Endodermal cell (in vitro differentiated cells): ENCODE data around the gene DNAH6. TPM values are rescaled to one million over a fixed set of nuclear protein-coding genes. Genes with fewer than 3 reads are reported as not detected.

Source experiments
- DNase-seq: peaks from one replicate; pipeline ENCODE4 v3.0.0-alpha.2; 2017
- H3K27ac ChIP-seq: 2 replicates; pipeline ENCODE4 v1.5.1; 2013; ENCODE audit warnings: mild to moderate bottlenecking, low read depth, low read length, moderate library complexity
- H3K27me3 ChIP-seq: 2 replicates; pipeline ENCODE4 v1.6.1; 2013; ENCODE audit warnings: mild to moderate bottlenecking, low read length, moderate library complexity; ENCODE audit not compliant: insufficient read depth, control insufficient read depth, poor library complexity, severe bottlenecking
- H3K36me3 ChIP-seq: 2 replicates; pipeline ENCODE4 v1.7.0; 2013; ENCODE audit warnings: mild to moderate bottlenecking, low read length, moderate library complexity; ENCODE audit not compliant: control insufficient read depth, insufficient read depth
- H3K4me1 ChIP-seq: one replicate; pipeline ENCODE4 v1.7.0; 2013; ENCODE audit warnings: low read length; ENCODE audit not compliant: control insufficient read depth, insufficient read depth
- H3K4me3 ChIP-seq: 2 replicates; pipeline ENCODE4 v1.5.1; 2013; ENCODE audit warnings: mild to moderate bottlenecking, low read length, moderate library complexity
- H3K9ac ChIP-seq: 2 replicates; pipeline ENCODE4 v1.6.1; 2013; ENCODE audit warnings: mild to moderate bottlenecking, low read length, moderate library complexity; ENCODE audit not compliant: poor library complexity, severe bottlenecking; ENCODE audit errors: extremely low read depth
- H3K9me3 ChIP-seq: 2 replicates; pipeline ENCODE4 v1.6.1; 2013; ENCODE audit warnings: mild to moderate bottlenecking, low read length, moderate library complexity; ENCODE audit not compliant: control insufficient read depth
- H3K27ac Mint-ChIP-seq: 2 replicates; pipeline ENCODE4 v1.8.0; 2020; ENCODE audit warnings: mixed read lengths
- H3K27me3 Mint-ChIP-seq: 2 replicates; pipeline ENCODE4 v1.8.0; 2021; ENCODE audit warnings: mild to moderate bottlenecking, mixed read lengths; ENCODE audit not compliant: insufficient read depth
- H3K36me3 Mint-ChIP-seq: 2 replicates; pipeline ENCODE4 v1.8.0; 2020; ENCODE audit warnings: low read depth, mixed read lengths
- H3K4me1 Mint-ChIP-seq: 2 replicates; pipeline ENCODE4 v1.8.0; 2020; ENCODE audit warnings: mixed read lengths
- H3K4me3 Mint-ChIP-seq: 2 replicates; pipeline ENCODE4 v1.8.0; 2020; ENCODE audit warnings: mild to moderate bottlenecking, moderate library complexity, mixed read lengths
- H3K9me3 Mint-ChIP-seq: 2 replicates; pipeline ENCODE4 v1.8.0; 2020; ENCODE audit warnings: mild to moderate bottlenecking, mixed read lengths
- whole genome bisulfite sequencing, 2 experiments: methylation state at CpG; one replicate each; pipeline versions ENCODE4 v1.1.5 to v1.1.7; 2013; ENCODE audit warnings: missing lambda C conversion rate in 2 of 2, mixed read lengths in 1 of 2; ENCODE audit not compliant: insufficient coverage in 1 of 2, insufficient read length in 1 of 2; 5-methylcytosine and 5-hydroxymethylcytosine counted together
- total RNA-seq, 2 donors: library from RNA; stranded (reverse); fragmentation: NEBNext Ultra II Directional in 1 of 2; extraction: Animal tissue kit (Norgen Biotek cat#: 25700) in 1 of 2; gene quantifications; 2 replicates in 1 of 2; 3 replicates in 1 of 2; pipeline ENCODE4 v1.2.1, GENCODE V29; 2021
- TF ChIP-seq, protein P1 (sequence below): fragments of 200-600 bp; sonication (generic); conservative IDR thresholded peaks from 2 replicates; pipeline ENCODE4 v1.5.0; 2021; ENCODE audit warnings: antibody characterized with exemption, mild to moderate bottlenecking

Gene DNAH6
- total RNA-seq, 2 donors from 2014 or later, result 1.6 to 2.0 TPM

DNA sequence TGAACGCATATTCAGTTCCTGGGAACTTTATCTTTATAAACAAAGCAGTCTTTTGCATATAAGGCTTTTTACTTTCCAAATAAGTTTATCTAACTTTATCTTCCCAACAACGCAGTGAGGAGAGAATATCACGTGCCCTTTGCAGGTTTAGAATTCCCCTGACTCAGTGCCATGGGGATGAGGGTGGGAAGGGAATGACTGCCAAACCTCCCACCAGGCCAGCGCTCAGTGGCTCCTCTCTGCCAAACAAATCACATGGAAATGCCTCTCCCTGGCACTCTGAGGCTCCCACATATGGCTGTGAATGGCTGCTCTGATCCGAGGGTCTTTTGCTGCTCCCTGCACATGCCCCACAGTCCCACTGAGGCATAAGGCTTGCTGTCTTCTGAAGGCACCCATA, 158.3 kb downstream of the DNAH6 start:
- Mint-ChIP-seq H3K36me3 (no peaks in the 10 kb centered on the region), H3K4me1 (no peaks in the 10 kb centered on the region), H3K9me3 (no peaks in the 10 kb centered on the region), H3K27me3 (no peaks in the 10 kb centered on the region), H3K27ac (no peak overlapping the region), H3K4me3 (no peak overlapping the region)
- Histone ChIP-seq H3K36me3 (no peaks in the 10 kb centered on the region), H3K27ac (no peak overlapping the region), H3K9me3 (no peaks in the 10 kb centered on the region), H3K27me3 (no peaks in the 10 kb centered on the region), H3K4me1 (no peaks in the 10 kb centered on the region), H3K9ac (no peak overlapping the region), H3K4me3 (no peak overlapping the region)
- WGBS, 2 experiments, result 87 to 95% methylated on average over 3 to 5 of the region's 5 CpGs
- TF ChIP-seq, protein P1, sequence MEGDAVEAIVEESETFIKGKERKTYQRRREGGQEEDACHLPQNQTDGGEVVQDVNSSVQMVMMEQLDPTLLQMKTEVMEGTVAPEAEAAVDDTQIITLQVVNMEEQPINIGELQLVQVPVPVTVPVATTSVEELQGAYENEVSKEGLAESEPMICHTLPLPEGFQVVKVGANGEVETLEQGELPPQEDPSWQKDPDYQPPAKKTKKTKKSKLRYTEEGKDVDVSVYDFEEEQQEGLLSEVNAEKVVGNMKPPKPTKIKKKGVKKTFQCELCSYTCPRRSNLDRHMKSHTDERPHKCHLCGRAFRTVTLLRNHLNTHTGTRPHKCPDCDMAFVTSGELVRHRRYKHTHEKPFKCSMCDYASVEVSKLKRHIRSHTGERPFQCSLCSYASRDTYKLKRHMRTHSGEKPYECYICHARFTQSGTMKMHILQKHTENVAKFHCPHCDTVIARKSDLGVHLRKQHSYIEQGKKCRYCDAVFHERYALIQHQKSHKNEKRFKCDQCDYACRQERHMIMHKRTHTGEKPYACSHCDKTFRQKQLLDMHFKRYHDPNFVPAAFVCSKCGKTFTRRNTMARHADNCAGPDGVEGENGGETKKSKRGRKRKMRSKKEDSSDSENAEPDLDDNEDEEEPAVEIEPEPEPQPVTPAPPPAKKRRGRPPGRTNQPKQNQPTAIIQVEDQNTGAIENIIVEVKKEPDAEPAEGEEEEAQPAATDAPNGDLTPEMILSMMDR, result no peak
- no peak for DNase-seq

- Mint-ChIP-seq H3K36me3 (no peaks in the 10 kb centered on the region), H3K9me3 (no peaks in the 10 kb centered on the region), H3K4me1 (no peaks in the 10 kb centered on the region), H3K4me3 (no peak overlapping the region), H3K27me3 (no peaks in the 10 kb centered on the region), H3K27ac (no peak overlapping the region)
- TF ChIP-seq, protein P1, result no peak
- no peaks in the 10 kb centered on the region for H3K9me3 ChIP-seq
- H3K4me1 ChIP-seq, result no peaks in the 10 kb centered on the region
- no peak for DNase-seq
- H3K9ac ChIP-seq, result no peak overlapping the region
- no peaks in the 10 kb centered on the region for H3K27me3 ChIP-seq
- H3K27ac ChIP-seq, result no peak overlapping the region
- 93 to 100% methylated on average over 1 of the region's 1 CpG for WGBS, 2 experiments
- H3K4me3 ChIP-seq, result no peak overlapping the region
- H3K36me3 ChIP-seq, result no peaks in the 10 kb centered on the region
Measured at GRCh38 chr2:84676295-84676694, 160.0 kb downstream of the DNAH6 start.

- no peak for DNase-seq
- no peaks in the 10 kb centered on the region for H3K36me3 ChIP-seq
- no peaks in the 10 kb centered on the region for H3K27me3 ChIP-seq
- no peak overlapping the region for H3K4me3 Mint-ChIP-seq
- H3K27me3 Mint-ChIP-seq, result no peaks in the 10 kb centered on the region
- H3K4me3 ChIP-seq, result no peak overlapping the region
- no peaks in the 10 kb centered on the region for H3K4me1 Mint-ChIP-seq
- no peak overlapping the region for H3K9ac ChIP-seq
- no peaks in the 10 kb centered on the region for H3K9me3 Mint-ChIP-seq
- no peaks in the 10 kb centered on the region for H3K4me1 ChIP-seq
- no peaks in the 10 kb centered on the region for H3K36me3 Mint-ChIP-seq
- H3K9me3 ChIP-seq, result no peaks in the 10 kb centered on the region
- H3K27ac ChIP-seq, result no peak overlapping the region
- no peak overlapping the region for H3K27ac Mint-ChIP-seq
- 82% methylated on average over 2 of the region's 2 CpGs; no CpG with 5 or more reads in 1 of the 2 experiments for WGBS, 2 experiments
- TF ChIP-seq, protein P1, result no peak
Measured at GRCh38 chr2:84678214-84678613, 161.9 kb downstream of the DNAH6 start.
